Osteocyte (in vitro differentiated cells): ENCODE results near the gene NUDT5. TPM values are rescaled to one million over a fixed set of nuclear protein-coding genes. Genes with fewer than 3 reads are reported as not detected.

ENCODE experiments used
- DNase-seq: peaks from one replicate; pipeline ENCODE4 v3.0.0; 2021; ENCODE audit warnings: mixed read lengths; ENCODE audit not compliant: unreplicated experiment; ENCODE audit errors: extremely low spot score
- H3K27ac Mint-ChIP-seq: one replicate; pipeline ENCODE4 v1.8.0; 2021; ENCODE audit warnings: mild to moderate bottlenecking, mixed read lengths; ENCODE audit not compliant: unreplicated experiment
- H3K27me3 Mint-ChIP-seq: one replicate; pipeline ENCODE4 v1.8.0; 2021; ENCODE audit warnings: mixed read lengths; ENCODE audit not compliant: unreplicated experiment
- H3K36me3 Mint-ChIP-seq: one replicate; pipeline ENCODE4 v1.8.0; 2021; ENCODE audit warnings: mixed read lengths; ENCODE audit not compliant: unreplicated experiment
- H3K4me1 Mint-ChIP-seq: one replicate; pipeline ENCODE4 v1.8.0; 2021; ENCODE audit warnings: mixed read lengths; ENCODE audit not compliant: unreplicated experiment
- H3K4me3 Mint-ChIP-seq: one replicate; pipeline ENCODE4 v1.8.0; 2021; ENCODE audit warnings: mild to moderate bottlenecking, moderate library complexity, mixed read lengths; ENCODE audit not compliant: unreplicated experiment
- H3K9me3 Mint-ChIP-seq: one replicate; pipeline ENCODE4 v1.8.0; 2021; ENCODE audit warnings: mixed read lengths; ENCODE audit not compliant: unreplicated experiment
- CTCF ChIP-seq: fragments of 200-600 bp; sonication (generic); IDR thresholded peaks from 2 replicates; pipeline ENCODE4 v1.5.0; 2021; ENCODE audit warnings: antibody characterized with exemption, mild to moderate bottlenecking, moderate library complexity
- total RNA-seq: library from RNA; stranded (reverse); gene quantifications from 2 replicates; pipeline ENCODE4 v1.2.1, GENCODE V29; 2021

NUDT5 gene
- total RNA-seq, 1 donor from 2014 or later = 56.2 TPM

DNA sequence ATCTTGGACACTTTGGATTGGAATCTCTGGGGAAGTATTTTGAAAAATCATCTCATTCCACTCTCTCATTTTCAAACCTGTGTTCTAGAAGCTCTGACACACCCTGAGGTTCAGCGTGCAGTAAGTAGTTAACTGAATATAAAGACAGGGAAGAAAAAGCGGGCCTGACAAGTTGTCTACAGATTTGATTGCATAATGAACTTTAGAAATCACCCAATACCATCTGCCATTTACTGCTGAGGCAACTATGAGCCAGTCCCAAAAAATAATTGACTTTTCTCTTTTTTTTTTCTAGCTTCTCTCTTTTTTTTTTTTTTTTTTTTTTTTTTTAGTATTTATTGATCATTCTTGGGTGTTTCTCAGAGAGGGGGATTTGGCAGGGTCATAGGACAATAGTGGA, 29.8 kb upstream of the NUDT5 start:
- Mint-ChIP-seq H3K4me3 (no peak overlapping the region), H3K9me3 (no peaks in the 10 kb centered on the region), H3K27ac (no peak overlapping the region), H3K4me1 (peaks cover 13% of the 10 kb centered on the region), H3K27me3 (no peaks in the 10 kb centered on the region), H3K36me3 (peaks cover 30% of the 10 kb centered on the region)
- TF ChIP-seq CTCF = no peak
- DNase-seq = no peak

DNA sequence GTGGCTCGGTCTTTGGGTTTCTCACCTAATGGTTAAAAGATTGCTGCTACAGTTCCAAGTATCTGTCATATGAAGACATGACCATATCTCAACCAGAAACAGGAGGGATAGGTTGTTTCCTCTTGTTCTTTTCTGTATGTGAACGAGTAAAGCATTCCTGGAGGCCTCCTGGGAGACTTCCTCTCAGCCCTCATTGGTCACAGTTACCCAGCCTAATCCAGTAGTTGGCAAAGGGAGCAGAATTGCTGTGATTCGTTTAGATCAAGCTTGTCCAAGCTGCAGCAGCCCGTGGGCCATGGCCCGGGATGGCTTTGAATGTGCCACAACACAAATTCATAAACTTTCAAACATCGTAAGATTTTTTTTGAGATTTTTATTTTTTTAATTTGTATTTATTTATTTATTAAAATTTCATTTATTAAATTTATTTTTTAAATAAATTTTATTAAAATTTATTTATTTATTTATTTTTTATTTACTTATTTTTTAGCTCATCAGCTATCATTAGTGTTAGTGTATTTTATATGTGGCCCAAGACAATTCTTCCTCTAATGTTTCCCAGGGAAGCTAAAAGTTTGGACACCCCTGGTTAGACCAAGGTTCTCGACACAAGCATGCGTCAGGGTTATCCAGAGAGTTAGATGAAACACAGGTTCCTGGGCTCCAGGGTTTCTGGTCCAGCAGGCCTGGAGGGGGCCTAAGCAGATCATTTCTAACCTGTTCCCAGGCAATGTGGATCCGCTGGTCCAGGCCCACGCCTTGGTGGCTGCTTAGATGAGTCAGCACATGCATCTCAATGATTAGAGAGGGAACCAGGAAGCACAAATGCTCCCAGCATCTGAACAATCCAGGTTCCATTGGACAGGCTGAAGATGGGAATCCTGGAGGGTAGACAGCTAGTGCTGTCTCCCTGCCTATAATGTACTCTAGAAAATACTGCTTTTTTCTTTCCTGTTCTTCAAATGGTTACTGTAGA, 25.9 kb upstream of the NUDT5 start:
- Mint-ChIP-seq H3K36me3 (peaks cover 44% of the 10 kb centered on the region), H3K27ac (peak overlapping the region; percentile 92), H3K27me3 (no peaks in the 10 kb centered on the region), H3K9me3 (no peaks in the 10 kb centered on the region), H3K4me3 (no peak overlapping the region), H3K4me1 (peaks cover 19% of the 10 kb centered on the region)
- no peak for TF ChIP-seq CTCF
- no peak for DNase-seq

- Mint-ChIP-seq H3K36me3 (peaks cover 40% of the 10 kb centered on the region), H3K4me3 (no peak overlapping the region), H3K4me1 (peaks cover 29% of the 10 kb centered on the region), H3K27ac (no peak overlapping the region), H3K27me3 (no peaks in the 10 kb centered on the region), H3K9me3 (no peaks in the 10 kb centered on the region)
- no peak for DNase-seq
- TF ChIP-seq CTCF = no peak
These were observed 23.3 kb upstream of the NUDT5 start for GRCh38 chr10:12218991-12219390.

- H3K36me3 Mint-ChIP-seq = peaks cover 43% of the 10 kb centered on the region
- DNase-seq = no peak
- peak overlapping the region; percentile 59 for H3K27ac Mint-ChIP-seq
- H3K9me3 Mint-ChIP-seq = no peaks in the 10 kb centered on the region
- H3K4me3 Mint-ChIP-seq = no peak overlapping the region
- peak; percentile 75 for TF ChIP-seq CTCF
- H3K27me3 Mint-ChIP-seq = no peaks in the 10 kb centered on the region
- H3K4me1 Mint-ChIP-seq = peaks cover 12% of the 10 kb centered on the region
These were observed 19.1 kb upstream of the NUDT5 start for GRCh38 chr10:12214763-12215218.

DNA sequence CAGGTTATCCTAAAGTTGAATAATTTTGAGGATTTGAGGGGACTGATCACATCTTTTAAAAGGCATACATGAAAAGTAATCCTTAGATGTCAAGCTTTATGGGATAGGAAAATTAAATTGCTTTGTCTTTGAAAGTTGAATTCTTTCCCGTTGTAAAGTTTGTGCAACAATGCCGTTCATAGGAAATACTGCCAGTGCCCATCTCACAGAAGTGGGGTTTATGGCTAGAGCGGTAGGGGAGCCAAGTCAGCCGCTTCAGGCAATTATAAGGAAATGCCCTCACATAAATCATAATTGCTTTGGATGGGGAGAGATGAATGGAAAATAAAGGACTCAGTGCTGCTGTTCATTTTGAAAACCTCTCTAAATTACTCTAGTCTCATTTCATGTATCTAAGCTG, 18.4 kb upstream of the NUDT5 start:
- peak overlapping the region; percentile 59 for H3K27ac Mint-ChIP-seq
- no peak for TF ChIP-seq CTCF
- H3K36me3 Mint-ChIP-seq = peaks cover 40% of the 10 kb centered on the region
- no peaks in the 10 kb centered on the region for H3K9me3 Mint-ChIP-seq
- no peaks in the 10 kb centered on the region for H3K27me3 Mint-ChIP-seq
- peaks cover 12% of the 10 kb centered on the region for H3K4me1 Mint-ChIP-seq
- no peak for DNase-seq
- no peak overlapping the region for H3K4me3 Mint-ChIP-seq
